ENCODE measurements around the gene FCMR.

FCMR gene

GRCh38 chr1:206907304-206907991 is 14.3 kb downstream of the FCMR start:
- in situ Hi-C loops (cut with HindIII; ENCODE audit: low pct_ligation_motif_present, low pct_unique_long_range_greater_than_20kb, low sequenced_read_pairs) = no loop called here
- DNase-seq = no peak

DNA sequence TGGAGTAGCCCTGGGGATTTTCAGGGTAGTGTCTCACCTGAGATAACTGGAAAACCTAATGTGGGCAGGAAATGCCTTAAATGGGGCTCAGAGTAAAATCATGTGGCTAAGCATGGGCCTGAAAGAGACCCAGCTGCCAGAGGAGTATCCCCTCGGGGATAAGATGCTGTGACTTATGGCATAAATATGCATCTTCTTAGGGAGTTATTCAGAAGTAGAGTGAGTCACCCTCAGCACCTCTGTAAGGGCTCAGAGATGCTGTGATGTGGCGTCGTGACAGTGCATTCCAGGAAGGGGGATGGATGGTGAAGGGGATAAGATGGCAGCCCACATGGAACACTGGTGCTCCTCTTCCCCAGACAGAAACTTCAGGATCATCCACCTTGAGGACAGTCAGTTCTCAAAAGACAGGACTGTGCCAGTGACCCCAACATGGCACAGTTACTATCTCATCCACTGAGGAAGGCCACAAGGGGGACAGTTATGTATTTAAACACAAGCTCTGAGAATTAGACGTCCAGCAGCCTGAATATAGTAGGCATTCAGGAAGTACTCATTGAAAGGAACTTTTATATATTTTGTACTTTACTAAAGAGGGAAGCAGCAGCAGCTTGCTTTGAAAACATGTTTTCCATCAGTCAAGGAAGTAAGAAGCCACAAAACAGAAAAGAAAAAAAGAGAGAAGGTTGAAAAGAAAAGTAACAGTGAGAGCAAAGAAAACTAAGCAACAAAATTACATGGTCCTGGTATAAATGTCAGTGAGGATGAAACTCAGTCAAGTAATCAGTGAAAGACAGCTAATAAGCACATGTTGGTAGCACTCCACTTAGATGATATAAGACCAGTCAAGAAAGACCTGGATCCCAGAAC is 16.2 kb downstream of the FCMR start:
- in situ Hi-C loops (cut with HindIII; ENCODE audit: low pct_ligation_motif_present, low pct_unique_long_range_greater_than_20kb, low sequenced_read_pairs) = no loop called here
- DNase-seq = peak; percentile 78

- in situ Hi-C loops (cut with HindIII; ENCODE audit: low pct_ligation_motif_present, low pct_unique_long_range_greater_than_20kb, low sequenced_read_pairs) = no loop called here
- DNase-seq = no peak
Observed at GRCh38 chr1:206904423-206905142, 17.2 kb downstream of the FCMR start.

DNA sequence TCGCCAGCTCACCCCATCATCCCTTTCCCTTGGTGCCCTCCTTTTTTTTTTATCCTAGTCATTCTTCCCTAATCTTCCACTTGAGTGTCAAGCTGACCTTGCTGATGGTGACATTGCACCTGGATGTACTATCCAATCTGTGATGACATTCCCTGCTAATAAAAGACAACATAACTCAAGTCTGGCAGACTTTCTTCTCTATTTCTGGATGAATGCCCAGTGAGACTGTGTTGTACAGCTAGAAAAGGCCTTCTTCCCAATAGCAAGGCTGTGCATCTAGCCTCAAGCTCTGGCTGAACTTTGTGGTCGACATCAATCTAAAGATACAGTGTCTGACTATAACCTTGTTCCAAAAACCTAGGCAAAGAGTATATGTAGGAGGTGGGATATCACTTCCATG is 18.1 kb downstream of the FCMR start:
- no peak for DNase-seq
- in situ Hi-C loops (cut with HindIII; ENCODE audit: low pct_ligation_motif_present, low pct_unique_long_range_greater_than_20kb, low sequenced_read_pairs) = no loop called here

- DNase-seq = no peak
- in situ Hi-C loops (cut with HindIII; ENCODE audit: low pct_ligation_motif_present, low pct_unique_long_range_greater_than_20kb, low sequenced_read_pairs) = no loop called here
Observed at GRCh38 chr1:206902702-206903101, 19.0 kb downstream of the FCMR start.

GRCh38 chr1:206901944-206902343 is 19.8 kb downstream of the FCMR start:
- DNase-seq = no peak
- in situ Hi-C loops (cut with HindIII; ENCODE audit: low pct_ligation_motif_present, low pct_unique_long_range_greater_than_20kb, low sequenced_read_pairs) = no loop called here

DNA sequence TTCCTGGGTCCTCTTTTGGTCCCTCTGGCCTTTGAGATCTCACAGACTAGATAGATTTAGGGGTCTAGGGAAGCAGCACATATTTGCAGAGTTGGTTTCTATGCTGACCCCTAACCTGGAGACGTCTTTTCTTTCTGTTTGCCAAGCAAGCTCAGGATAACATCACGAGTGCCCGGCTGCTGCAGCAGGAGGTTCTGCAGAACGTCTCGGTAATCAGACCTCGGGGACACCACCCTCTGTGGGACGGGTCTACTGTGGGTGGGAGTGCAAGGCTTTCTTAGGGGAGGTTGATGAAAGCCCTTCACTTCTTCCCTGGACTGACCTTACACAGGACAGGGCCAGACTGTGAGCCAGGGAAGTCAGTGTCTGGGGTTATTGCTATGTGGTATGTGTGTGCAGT is 21.6 kb downstream of the FCMR start:
- in situ Hi-C loops (cut with HindIII; ENCODE audit: low pct_ligation_motif_present, low pct_unique_long_range_greater_than_20kb, low sequenced_read_pairs) = no loop called here
- no peak for DNase-seq

GRCh38 chr1:206899717-206900116 is 22.0 kb downstream of the FCMR start:
- in situ Hi-C loops (cut with HindIII; ENCODE audit: low pct_ligation_motif_present, low pct_unique_long_range_greater_than_20kb, low sequenced_read_pairs) = no loop called here

GRCh38 chr1:206898915-206899431 is 22.8 kb downstream of the FCMR start:
- DNase-seq = no peak
- in situ Hi-C loops (cut with HindIII; ENCODE audit: low pct_ligation_motif_present, low pct_unique_long_range_greater_than_20kb, low sequenced_read_pairs) = no loop called here

More at GRCh38 chr1:206899717-206900116, 22.0 kb downstream of the FCMR start:
- no peak for DNase-seq

- peak; percentile 28 for DNase-seq
- in situ Hi-C loops (cut with HindIII; ENCODE audit: low pct_ligation_motif_present, low pct_unique_long_range_greater_than_20kb, low sequenced_read_pairs) = no loop called here
Observed at GRCh38 chr1:206898089-206898914, 23.4 kb downstream of the FCMR start.

DNA sequence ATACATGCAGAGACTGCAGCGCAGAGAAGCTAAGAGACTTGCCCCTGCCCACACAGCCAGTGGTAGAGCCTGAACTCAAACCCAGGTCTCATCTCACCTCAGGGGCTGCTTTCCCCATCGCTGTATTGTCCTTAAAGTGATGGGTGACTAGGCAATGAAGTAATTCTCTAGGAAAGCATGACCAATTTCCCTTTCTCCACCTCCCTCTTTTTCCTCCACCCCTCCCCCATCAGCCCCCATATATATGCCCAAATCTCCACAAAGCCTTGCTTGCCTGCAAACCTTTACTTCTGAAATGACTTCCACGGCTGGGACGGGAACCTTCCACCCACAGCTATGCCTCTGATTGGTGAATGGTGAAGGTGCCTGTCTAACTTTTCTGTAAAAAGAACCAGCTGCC is 24.6 kb downstream of the FCMR start, which contains the start of gene IL24:
IL24 (plus strand) TSS at position 269 of the 400 bp plus-strand sequence. CDS start 390 bp downstream, outside the sequence.
- no peak for DNase-seq
- in situ Hi-C loops (cut with HindIII; ENCODE audit: low pct_ligation_motif_present, low pct_unique_long_range_greater_than_20kb, low sequenced_read_pairs) = no loop called here

DNA sequence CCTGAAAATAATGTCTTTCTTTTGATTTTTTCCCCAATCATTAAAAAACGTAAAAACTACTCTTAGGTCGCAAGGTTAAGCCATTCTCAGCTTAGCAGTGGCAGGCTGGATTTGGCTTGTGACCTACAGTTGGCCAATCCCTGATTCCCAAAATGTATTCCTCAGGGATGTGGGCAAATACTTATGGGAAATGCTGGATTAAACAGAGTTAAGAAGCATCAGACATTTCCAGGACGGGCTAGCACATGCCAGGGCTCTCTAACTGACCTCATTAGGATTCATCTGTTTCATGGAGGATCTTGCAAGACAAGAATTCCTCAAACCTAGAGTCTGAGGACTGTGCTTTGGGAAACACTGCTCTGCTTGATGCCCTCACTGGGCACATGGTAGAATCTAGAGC is 25.5 kb downstream of the FCMR start:
- in situ Hi-C loops (cut with HindIII; ENCODE audit: low pct_ligation_motif_present, low pct_unique_long_range_greater_than_20kb, low sequenced_read_pairs) = no loop called here
- DNase-seq = no peak

- DNase-seq = no peak
- in situ Hi-C loops (cut with HindIII; ENCODE audit: low pct_ligation_motif_present, low pct_unique_long_range_greater_than_20kb, low sequenced_read_pairs) = no loop called here
Observed at GRCh38 chr1:206895837-206896242, 25.9 kb downstream of the FCMR start.

DNA sequence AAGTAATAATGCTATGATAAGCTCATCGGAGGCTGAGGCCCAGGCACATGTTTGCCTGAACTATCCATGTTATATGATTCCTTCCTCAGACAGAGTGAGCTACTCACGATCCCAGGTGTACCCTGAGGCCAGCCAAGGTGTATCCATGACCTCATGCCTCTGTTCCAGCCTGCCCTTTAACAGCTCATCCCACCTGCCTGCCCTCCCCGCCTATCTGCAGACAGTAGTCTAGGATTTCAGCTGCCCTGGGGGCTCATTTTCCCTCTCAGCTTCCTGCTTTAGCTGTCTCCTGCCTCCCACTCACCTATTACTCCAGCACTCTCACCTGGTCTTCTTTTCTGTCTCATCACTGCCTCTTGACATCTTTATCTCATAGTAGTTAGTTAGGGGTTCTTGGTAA is 26.4 kb downstream of the FCMR start:
- no peak for DNase-seq
- in situ Hi-C loops (cut with HindIII; ENCODE audit: low pct_ligation_motif_present, low pct_unique_long_range_greater_than_20kb, low sequenced_read_pairs) = no loop called here

DNA sequence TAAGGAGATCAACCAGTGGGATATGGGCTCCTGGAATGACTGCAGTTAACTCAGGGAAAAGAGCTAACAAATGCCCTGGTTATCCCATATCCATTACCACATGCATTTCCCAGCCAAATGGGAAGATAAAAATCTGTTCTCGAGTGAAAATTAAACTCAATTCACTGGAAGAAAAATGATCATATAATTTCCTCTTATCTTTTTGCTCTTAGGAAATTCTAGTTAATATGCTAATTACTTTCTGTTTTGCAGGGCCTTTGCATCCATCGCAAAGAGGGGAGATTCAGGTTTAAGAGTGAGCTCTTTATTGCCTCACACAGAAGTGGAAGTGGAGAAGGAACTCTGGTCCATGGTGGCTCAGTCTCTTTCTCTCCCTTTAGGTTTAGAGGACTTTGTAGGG is 28.4 kb downstream of the FCMR start:
- in situ Hi-C loops (cut with HindIII; ENCODE audit: low pct_ligation_motif_present, low pct_unique_long_range_greater_than_20kb, low sequenced_read_pairs) = no loop called here
- no peak for DNase-seq

GRCh38 chr1:206892351-206892984 is 29.3 kb downstream of the FCMR start:
- in situ Hi-C loops (cut with HindIII; ENCODE audit: low pct_ligation_motif_present, low pct_unique_long_range_greater_than_20kb, low sequenced_read_pairs) = no loop called here
- DNase-seq = no peak

DNA sequence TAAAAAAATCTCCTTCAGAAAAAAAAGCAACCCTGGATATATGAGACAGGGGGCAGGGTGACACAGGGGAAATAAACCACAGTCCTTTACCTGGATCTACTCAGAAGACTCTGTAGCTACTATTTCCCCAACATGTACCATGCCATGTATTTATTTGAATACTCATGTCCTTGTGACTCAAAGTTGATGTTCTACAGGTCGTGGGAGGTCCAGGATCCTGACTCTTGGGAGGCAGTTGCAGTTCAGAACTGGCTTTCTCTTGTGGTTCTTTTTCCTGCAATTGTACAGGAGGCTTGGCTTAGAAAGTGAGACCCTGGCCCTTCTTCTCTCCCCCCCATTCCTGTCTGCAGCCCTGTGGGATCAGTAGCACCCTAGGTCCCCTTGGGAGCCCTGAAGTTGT is 30.3 kb downstream of the FCMR start:
- DNase-seq = no peak

More for the DNA sequence above, 30.3 kb downstream of the FCMR start:
- in situ Hi-C loops (cut with HindIII; ENCODE audit: low pct_ligation_motif_present, low pct_unique_long_range_greater_than_20kb, low sequenced_read_pairs) = no loop called here
